Cerebellar nuclear complex (tissue), 1 donor: Measurements from ENCODE around the gene ZNF423.

ENCODE experiments used
- DNase-seq, 2 experiments: peaks; one replicate each; lab custom pipeline; 2025; lab: John Stamatoyannopoulos, UW

Gene ZNF423

GRCh38 chr16:49724774-49725173, 131.1 kb downstream of the ZNF423 start:
- no peak for DNase-seq

- DNase-seq: no peak
Measured at GRCh38 chr16:49723310-49723709, 132.6 kb downstream of the ZNF423 start.

DNA sequence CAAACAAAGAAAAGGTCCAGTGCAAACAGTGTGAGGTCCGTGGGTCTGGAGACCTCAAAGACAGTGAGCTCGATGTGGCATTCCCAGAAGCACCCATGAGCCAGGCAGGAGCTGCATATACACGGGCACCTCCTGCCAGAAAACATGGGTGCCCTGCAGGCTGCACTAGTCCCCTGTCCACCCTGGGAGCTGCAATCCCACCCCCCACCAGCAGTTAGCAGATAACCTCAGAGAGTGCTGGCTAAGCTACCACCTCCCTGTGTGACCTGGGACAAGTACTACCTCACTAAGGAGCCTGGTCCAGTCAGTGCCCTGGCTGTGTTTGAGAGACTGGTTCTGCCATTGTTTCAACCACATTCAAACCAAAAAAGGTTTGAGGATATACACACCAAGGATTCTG, 135.7 kb downstream of the ZNF423 start:
- no peak for DNase-seq

- DNase-seq: no peak
Measured at GRCh38 chr16:49717689-49718088, 138.2 kb downstream of the ZNF423 start.

- DNase-seq: no peak
Measured at GRCh38 chr16:49716339-49716934, 139.5 kb downstream of the ZNF423 start.

DNA sequence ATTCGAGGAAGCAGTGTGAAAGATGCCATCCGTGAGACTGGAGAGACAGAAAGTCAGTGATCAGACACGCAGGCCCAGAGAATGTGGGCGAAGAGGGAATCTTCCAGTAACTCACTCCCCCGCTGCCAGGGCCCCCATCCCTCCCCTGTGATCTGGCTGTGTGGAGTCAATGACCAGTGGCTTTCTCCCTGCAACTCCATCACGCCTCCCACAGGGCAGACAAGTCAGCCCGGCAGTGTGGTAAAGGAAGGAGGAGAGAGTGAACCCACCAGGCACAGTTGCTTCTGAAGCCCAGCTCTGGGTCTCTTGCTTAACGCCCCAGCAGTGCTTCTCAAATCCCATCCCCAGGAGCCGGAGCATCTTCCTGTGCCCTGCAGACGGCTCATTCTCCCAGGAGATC, 142.1 kb downstream of the ZNF423 start:
- DNase-seq: no peak

DNA sequence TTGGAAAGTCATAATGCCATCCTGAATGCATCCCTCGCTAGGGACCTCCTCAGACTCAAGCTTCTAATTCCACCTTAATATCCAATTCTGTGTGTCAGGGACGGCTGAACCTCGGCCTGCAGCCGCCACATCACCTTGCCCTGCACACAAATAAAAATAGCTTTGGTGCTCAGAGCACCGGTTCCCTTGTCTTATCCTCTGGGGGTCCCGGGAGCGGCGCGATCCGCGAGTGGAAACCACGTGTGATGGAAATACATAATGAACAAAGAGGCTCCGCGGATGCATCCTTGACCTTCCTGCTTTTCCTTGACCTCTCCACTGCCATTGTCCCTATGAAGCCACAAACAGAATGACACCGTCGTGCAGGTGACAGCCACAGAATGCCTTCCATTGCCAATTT, 143.4 kb downstream of the ZNF423 start:
- DNase-seq: no peak

- no peak for DNase-seq
Measured at GRCh38 chr16:49712106-49712505, 143.8 kb downstream of the ZNF423 start.

DNA sequence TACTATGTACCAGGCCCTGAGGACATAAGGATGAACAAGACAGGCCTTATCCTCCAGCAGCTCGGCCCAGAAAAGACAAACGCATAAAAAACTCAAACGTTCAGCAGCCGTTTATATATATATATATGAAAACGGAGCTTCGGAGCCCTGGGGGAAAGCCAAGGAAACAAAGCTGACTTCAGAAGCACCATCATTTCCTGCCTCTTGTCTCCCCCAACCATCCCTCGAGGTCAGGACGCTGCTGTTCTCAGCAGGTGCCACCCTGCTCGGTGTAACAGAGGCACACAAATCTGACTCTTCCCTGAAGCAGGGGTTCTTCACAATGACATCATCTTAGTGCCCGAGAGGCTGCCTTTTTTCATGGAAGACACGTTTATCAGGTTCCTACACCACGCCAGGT, 146.9 kb downstream of the ZNF423 start:
- no peak for DNase-seq

DNA sequence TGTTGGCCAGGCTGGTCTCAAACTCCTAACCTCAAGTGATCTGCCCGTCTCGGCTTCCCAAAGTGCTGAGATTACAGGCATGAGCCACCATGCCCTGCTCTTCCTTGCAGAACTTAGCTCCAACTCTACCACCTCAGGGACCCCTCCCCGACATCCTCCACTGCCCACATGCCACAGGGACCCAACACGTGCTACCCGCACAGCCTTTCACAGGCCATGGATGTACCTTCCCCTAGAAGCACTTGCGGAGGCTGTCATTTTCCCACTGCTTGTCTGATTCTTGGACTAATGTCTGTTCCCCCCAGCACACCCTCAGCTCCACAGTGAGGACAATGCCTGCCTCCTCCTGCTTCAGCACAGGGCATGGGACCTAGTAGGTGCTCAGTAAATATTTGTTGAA, 147.4 kb downstream of the ZNF423 start:
- no peak for DNase-seq

DNA sequence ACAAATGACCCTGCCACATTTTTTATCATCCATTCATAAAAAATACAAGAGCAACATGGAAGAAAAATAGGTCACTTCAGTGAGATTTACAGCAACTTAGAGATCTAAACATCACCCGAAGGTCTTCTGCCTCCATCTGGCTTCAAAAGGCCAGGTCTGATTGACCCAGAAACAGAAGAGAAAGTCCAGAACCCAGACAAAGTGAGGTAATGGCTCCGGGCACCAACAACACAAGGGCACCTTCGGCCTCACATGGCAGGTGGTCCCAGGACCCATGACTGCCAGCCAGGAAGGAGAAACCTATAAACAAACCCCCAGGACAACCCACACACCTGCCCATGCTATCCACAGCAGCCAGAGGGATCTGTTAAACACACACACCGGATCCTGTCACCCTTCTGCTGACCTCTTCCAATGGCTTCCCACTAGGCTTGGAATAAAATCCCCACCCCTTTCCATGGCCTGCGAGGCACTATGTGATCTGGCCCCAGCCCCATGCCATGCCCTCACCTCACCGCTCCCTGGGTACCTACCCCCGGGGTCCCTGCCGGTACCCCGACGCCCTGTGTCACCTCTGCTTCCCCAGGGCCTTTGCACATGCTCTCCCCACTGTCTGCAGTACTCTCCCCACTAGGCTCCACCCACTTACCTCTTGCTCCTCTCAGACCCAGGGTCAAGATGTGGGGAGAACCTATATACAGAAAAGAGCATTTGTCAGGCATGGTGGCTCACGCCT, 149.1 kb downstream of the ZNF423 start:
- DNase-seq: no peak

DNA sequence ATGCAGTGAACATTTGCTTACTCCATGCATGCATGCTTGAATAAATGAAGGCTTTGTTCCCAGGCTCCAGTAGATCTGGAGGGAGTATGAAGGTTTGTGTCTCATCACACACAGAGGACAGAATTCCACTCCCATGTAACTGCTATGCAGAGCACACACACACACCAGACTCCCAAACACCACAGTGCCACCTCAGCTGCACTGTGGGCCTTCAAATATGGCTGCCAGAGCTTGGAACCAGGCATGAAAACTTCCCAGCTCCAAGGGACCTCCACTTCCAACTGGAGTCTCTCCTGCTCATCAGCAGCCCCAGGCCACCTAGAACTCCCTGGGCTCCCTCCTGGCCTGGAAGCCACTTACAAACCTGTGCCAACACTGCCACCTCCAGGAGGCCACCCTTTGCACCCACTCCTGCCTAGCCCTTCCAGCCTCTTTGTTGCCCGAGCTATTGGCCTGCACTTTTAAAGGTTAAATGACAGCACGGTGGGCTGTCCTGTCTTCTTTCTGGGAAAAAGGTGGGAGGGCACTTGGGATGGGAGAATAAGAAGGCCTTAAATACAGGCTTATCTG, 151.2 kb downstream of the ZNF423 start:
- DNase-seq: no peak

GRCh38 chr16:49703483-49703882, 152.4 kb downstream of the ZNF423 start:
- DNase-seq: no peak

DNA sequence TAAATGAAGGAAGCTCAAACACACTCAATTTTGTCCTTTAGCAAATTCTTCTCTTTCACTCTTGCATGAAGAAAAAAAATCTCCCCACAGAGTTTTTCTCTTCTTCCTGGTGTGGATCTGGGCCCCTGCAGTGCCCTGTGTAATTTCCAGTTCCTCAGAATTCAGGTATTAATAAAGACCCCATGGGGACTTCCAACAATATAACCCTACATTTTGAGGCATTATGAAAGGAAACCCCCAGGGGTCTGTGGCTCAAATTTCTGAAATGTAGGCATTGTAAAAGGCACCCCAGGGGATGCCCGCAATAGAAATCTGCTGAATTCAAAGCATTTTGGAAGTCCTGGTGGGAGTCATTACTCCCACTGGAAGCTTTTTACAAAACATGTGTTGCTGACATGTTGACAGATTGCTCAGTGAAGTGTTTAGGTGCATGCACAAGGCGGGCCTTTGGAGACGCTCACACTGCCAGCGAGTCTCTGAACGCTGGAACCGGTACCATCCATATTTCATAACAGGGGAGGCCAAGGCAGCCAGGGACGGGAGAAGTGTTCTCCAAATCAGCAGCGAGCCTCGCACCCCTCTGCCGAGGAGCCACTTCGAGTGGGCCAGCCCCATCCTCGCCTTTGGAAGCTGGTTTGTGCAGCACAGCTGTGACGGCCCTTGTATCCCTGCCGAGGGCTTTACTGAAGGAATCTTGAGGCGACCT, 154.0 kb downstream of the ZNF423 start:
- peak; percentile 20 to 42 for DNase-seq

DNA sequence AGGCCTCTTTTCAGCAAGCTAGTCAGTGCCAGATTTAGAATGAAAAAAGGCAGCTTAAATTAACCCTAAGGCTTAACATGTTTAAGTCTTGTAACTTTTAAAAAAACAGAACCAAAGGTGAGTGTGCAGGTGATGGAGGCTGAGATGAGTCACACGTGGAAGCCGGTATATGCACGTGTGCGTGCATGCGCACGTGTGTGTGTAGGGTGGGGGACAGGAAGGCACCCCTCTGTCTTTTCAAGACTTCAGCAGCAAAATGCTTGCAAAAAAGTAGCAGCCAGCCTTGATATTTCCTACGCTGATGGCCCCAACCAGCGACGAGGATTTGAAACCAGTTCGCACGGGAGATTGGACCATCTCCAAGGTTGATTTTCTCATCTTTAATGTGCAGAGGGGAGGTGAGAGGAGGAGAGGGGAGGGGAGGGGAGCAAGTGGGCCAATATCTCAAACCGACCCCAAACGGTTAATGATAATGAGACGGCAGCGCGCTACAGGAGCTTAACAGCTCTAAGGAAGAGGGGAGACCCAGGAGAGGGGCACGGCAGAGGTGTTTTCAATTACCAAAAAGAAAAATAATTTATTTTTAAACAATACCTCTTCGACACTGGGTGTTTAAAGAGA, 154.7 kb downstream of the ZNF423 start:
- DNase-seq: no peak

- DNase-seq: no peak
Measured at GRCh38 chr16:49700251-49701064, 155.5 kb downstream of the ZNF423 start.

DNA sequence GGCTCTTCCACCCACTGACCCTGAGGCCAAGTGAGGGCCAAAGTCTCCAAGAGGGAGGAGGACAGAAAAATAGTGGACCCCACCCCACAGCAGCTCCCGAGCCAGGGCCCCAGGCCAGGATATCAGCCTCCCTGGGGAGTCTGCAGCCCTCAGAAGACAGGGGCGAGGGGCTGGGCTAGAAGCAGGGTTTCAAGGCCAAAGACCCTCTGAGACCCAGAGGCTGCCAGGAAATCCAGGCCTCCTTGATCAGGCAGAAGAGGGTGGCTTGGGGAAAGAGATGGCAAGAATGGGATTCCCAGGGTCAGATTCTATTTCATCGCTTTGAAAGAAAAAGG, 156.1 kb downstream of the ZNF423 start:
- no peak for DNase-seq

DNA sequence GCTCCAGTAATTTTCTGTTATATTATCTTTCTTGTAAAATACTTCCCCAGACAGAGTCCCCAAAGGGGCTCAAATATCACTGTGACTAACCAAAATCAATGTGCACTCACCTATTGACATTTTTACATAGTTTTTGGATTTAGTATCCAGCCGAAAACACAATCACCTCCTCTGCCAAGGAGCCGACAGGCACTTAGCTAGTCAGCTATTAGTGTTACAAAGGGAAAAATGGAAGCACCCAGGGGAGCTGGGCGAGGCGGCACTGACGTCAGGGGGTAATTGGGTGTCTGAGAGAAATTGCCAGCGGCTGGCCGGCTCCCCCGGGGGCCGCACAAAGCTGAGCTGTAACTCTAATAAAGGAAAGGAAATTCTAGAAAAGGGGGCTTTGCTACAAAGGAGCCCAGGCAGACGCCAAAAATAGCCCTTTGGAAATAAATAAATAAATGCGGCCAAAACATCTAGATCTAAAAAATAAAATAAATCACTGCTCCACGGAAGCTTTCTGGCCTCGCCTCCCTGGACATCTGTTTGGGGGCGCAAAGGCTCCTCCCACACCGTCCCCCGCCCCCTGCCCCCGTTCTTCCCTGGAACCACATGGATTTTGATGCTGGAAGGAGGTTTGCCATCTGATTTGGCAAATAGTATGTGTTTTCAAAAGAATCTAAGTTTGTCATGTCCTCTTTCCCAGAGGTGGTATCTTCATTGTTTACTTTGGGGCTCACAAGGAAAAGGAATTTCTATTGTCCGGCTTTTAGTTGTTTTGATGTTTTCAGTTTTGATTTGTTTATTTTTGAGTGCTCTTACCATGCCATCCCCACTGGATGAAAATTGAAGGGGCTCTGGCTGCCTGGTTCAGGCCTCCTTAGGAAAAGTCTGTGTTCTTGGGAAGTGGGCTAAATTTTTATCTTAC, 156.7 kb downstream of the ZNF423 start:
- no peak for DNase-seq

GRCh38 chr16:49698453-49698815, 157.5 kb downstream of the ZNF423 start:
- no peak for DNase-seq

DNA sequence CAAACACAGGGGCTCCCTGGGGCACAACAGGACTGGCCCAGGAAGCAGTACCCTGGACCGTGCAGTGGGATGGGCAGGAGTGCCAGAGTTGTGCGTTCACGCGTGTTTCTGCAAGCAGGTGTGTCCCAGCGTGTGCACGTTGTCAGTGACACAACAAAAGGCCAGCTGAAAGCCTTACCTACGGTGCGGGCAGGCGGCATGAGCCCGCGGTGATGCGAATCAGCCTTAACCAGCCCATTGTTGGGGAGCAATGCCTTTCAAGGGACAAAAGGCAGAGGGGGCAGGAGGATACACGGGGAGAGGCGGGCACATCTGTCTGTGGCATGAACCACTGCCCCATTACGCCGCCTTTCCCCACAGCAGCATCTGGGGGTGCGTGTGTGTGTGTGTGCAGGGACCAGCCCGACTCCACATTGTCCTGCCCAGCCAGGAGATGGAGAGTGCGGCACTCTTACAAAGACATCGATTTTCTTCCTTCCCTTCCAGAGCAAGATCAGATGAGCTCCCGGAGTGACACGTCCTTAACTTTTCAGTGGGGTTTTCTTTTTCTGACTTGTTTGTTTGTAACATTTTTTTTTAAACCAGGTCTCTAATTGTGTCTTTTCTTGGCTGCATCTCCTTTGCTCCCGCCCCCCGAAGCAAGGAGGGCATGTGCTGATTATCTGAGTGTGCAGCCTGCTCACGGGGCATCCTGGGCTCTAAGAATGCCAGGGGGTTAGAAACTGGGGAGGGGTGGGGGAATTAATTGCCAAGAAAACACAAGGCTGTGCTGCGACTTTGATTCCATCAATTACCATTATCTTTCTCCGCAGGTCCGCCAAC, 158.1 kb downstream of the ZNF423 start:
- no peak for DNase-seq
